Left forelimb (tissue), 1 donor: ENCODE results near the gene LCA5L.
"Not testable (repeated sequence)": the region's sequence is repeated elsewhere in the genome, so short reads cannot be mapped to it uniquely, and the experiment has no call there.

Experiments
- DNase-seq: peaks from one replicate; pipeline ENCODE4 v3.0.0-alpha.2; 2018; ENCODE audit warnings: low spot score

Gene LCA5L

DNA sequence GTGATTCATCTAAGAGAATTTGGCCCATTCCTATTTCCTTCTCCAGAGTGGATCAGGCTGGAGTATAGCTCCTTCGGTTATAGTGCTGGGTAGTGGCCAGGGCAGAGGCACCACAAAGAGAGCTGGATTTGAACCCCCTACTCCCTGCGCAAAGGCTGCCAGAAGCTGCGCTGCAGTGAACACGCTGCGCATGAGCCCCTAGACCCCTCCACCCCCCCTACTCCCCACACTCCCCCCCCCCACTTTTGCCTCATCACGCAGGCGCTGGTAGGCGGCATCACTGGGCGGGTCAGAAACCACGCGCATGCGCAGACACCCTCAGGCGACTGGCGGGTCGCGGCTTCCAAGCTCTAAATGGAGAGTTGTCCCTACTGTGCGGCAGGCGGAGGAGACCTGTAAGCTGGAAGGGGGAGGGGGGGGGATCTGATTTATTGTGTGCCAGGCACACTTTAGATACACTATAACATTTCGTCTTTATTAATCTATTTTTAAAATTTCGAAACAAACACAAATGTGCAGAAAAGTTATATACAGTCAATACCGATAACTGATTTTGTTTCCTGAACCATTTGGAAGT, 58.0 kb downstream of the LCA5L start:
- peak; percentile 94 for DNase-seq

DNA sequence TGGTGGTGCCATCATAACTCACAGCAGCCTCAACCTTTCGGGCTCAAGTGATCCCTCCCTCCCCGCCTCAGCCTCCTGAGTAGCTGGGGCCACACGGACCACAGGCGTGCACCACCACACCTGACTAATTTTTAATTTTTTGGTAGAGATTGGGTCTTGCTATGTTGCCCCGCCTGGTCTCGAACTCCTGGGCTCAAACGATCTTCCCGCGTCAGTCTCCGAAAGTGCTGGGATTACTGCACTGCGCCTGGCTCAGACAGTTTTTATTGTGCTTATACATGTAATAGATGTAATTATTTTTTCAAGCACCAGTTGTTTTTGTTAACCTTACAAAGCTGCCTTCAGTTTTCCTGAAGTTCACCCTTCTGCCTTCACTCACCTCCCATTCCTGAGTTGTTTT, 58.7 kb downstream of the LCA5L start:
- no peak for DNase-seq

DNA sequence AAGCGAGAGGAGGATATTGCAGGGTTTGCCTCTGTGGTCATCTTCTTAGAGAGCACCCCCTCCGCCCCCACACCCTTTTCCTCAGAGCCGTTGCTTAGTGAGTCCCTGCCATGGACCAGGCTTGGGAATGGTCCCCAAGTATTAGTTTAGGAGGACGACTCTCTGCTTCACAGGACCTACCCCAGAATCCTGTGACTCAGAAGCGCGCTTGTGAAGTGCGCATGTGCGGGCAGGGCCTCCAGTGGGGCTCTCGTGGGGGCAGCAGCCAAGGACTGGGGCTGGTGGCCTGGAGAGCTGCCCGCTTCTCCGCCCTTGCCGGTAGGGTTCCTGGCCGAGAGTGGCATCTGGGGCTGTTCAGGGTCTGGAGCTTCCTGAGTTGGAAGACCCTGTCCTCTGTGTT, 59.4 kb downstream of the LCA5L start:
- no peak for DNase-seq

DNA sequence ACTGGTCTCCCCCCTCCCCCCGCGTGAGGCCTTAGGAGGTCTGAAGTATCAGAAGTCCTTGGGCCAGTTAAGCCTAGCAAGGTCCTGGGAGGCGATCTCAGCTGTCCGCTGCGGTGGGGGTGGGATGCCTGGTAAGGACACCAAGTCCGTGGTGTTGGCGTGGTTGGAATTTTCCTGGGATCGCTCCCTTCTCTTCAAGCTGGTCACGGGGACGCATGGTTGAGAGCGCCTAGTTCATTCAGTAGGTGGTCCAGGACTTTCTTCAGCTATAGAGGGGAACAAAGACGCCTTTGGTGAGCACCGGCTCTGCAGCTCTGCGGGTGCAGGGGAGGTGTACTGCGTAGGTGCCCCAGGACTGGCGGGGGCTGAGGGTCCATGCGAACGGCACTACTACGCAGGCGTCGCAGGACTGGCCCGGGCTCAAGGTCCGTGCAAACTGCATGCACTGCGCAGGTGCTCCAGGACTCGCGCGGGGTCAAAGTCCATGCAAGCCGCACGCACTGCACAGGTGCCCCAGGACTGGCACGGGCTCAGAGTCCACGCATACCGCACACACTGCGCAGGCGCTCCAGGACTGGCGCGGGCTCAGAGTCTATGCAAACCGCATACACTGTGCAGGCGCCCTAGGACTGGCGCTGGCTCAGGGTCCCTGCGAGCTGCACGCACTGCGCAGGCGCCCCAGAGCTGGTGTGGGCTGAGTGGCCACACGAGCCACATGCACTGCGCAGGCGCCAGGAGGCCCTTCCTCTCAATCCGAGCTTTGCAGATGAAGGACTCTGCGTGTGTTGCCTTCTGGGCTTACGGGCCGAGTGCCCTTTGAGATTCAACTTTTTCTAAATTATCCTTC, 60.1 kb downstream of the LCA5L start:
- DNase-seq: peak; percentile 82

DNA sequence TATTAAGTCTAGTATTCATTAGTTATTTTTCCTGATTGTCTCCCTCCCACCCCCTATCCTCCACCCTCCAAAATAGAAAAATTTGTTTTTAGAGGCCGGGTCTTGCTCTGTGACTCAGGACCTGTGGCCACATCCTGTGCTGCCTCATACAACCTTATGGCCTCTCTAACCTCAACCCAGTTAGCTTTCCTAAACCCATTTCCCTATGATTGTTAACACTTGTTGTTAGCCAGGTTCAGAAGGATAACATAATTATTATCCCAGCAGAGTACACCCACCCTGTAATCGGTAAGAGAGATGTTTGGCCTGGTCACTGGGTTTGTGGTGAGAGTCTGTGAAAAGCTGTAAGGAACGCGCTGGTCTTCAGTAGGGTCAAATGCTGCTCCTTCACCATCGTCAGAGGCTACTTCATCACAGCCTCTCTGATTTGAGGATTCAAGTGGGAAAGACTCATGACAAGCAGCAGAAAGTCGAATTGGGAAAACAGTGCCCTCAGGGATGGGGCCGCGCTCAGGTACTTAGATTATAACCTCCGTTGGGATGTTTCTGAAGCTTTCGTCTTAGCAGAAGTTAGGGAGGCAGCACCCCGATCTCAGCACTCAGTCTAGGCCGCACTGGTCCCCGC, 60.8 kb downstream of the LCA5L start:
- DNase-seq: no peak

DNA sequence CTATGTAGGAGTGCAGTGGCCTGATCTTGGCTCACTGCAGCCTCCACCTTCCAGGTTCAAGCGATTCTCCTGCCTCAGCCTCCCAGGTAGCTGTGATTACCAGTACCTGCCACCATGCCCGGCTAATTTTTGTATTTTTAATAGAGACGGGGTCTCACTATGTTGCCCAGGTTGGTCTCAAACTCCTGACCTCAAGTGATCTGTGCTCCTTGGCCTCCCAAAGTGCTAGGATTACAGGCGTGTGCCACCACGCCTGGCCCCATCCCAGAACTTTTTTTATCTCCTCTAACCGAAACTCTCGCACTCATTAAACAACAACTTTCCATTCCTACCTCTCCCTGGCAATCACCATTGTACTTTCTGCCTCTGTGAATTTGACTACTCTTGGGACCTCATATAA, 63.5 kb downstream of the LCA5L start:
- not testable (repeated sequence) for DNase-seq

DNA sequence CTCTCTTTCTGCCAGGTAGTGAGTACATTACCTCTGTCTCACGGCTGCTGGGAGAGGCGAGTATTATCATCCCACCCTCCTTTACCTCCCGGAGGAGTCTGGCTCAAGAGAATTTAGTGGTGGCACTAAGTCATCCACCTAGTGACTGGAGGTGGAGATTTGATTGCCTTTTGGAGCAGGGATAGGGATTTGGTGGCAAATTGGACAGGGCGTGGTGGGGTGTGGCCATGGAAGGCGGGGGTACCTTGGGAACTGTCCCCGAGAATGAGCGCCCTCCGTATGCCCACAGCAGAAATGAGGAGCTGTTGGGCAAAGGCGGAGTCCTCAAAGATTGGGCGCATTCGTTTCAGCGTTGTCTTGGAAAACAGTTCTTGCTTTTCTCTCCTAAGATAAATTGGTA, 64.6 kb downstream of the LCA5L start:
- DNase-seq: no peak

DNA sequence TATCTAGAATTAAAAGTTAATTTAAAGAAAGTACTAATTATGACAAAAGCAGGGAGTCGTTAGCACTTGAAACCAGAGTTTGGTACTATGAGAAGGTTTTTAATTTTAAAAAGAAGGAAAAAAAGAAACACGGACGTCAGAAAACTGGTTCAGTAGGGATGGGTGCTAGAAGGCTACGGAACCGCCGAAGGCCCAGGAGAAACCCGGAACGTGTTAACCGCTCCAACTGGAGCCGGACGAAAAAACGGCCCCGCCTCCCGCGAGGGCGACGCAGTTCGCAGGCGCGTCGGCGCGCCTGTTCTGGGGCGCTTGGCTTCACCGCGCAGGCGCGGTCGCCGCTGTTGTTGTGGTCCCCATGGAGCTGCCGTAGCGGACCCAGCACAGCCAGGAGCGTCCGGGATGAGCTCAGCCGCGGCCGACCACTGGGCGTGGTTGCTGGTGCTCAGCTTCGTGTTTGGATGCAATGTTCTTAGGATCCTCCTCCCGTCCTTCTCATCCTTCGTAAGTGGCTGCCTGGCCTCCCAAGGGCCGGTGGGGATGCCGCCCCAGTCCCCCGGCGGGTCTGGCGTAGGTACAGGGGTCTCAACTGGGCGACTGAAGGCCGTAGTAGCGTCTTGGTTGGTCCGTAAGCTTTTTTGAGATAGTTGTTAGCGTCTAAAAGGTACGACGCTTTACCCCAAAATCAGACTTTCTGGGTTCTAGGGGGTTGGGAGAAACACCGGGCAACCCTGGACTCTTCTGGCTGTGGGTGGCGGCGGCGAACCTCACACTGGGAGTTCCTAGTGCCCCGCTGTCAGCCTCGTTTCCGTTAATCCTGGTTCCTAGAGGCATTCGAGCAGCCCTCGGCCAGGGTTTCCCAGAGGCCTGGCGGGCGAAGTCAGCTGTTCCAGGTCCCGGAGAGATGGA, 65.3 kb downstream of the LCA5L start:
- DNase-seq: peak; percentile 93

DNA sequence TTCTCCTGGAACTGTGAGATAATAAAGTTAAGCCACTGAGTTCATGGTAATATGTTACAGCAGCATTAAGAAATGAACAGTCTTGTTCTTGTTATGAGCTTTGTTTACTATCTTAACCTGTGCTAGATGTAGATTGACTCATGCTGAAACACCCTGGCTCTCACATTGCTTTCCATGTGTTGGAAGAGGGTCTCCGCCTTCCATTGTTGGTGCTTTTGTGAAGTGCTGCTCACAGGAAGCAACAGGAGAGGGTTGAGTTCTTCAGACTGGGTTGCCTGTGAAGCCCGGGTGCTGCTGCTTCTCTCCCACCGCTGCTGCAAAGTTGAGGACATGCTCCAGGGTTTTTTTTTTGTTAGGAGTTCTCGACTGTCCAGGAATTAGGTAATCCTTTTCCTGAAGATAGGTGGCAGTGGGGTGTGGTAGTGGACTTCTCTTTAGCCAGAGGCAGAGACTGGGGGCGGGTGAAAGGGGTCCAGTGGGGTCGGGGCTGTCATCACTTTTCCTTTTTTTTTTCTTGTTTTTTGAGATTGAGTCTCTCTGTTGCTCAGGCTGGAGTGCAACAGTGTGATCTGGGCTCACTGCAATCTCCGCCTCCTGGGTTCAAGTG, 68.0 kb downstream of the LCA5L start:
- no peak for DNase-seq

DNA sequence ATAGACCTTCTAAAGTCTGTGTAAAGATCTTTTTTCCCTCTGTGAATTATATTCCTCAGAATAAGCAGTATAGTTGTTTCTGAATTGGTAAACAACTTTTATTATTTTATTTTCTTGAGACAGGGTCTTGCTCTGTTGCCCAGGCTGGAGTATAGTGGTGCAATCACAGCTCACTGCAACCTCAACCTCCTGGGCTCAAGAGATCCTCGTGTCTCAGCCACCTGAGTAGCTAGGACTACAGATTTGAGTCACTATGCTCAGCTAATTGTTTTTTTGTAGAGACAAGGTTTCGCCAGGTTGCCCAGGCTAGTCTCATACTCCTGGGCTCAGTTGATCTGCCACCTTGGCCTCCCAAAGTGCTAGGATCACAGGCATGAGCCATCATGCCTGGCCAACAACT, 70.1 kb downstream of the LCA5L start:
- no peak for DNase-seq

DNA sequence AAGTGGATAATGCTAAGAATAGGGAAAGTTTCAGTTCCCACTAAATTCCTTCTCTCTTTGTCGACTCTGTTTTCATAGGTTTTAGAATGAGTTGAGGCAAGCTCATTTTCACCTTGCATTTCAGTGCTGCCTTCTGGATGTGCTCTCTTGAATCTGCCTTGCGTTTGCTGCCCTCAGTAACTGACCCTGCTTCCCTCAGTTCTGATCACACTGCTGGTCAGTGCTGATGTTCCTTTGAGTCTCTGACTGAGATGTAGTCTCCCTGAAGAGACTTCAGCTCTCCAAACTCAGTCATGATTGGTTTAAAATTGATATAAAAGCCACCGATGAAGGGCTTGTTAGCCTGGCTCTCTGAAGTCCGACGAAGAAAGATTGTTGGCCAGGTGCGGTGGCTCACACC, 71.5 kb downstream of the LCA5L start:
- DNase-seq: no peak

DNA sequence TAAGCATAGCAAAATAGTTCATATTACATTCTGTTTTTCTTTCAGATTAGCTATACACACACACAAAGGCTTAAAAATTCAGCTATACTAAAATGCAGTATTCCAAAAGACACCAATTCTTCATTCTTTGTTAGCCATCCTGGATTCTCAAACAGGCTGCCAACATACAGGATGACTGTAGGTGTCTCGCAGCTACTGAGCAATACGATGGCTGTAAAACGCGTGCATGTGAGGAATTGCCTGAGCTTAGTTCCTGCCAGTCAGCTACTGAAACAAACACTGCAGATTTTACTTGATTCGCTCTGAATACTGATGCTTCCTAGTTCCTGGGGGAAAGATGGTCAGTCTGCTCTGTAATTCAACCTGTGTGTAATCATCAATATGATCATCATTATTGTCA, 71.9 kb downstream of the LCA5L start:
- DNase-seq: no peak

DNA sequence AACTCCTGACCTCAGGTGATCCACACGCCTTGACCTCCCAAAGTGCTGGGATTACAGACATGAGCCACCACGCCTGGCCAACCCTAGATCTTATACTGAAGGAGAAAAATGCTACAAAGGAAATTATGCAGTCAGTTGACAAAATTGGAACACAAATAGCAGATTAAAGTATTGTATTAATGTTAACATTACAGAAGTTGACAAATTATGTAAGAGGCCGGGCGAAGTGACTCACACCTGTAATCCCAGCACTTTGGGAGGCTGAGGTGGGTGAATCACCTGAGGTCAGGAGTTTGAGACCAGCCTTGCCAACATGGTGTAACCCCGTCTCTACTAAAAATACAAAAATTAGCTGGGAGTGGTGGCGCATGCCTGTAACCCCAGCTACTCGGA, 75.7 kb downstream of the LCA5L start:
- not testable (repeated sequence) for DNase-seq

DNA sequence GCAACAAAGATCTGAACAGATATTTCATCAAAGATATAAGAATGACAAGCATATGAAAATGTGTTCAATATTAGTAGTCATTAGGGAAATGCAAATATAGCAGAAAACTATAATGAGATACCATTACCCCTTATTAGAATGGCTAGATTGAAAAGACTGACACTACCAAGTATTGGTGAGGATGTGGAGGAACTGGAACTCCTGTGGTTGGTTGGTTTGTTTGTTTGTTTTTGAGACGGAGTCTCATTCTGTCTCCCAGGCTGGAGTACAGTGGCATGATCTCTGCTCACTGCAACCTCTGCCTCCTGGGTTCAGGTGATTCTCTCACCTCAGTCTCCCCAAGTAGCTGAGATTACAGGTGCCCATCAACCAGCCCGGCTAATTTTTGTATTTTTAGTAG, 77.8 kb downstream of the LCA5L start:
- DNase-seq: no peak

DNA sequence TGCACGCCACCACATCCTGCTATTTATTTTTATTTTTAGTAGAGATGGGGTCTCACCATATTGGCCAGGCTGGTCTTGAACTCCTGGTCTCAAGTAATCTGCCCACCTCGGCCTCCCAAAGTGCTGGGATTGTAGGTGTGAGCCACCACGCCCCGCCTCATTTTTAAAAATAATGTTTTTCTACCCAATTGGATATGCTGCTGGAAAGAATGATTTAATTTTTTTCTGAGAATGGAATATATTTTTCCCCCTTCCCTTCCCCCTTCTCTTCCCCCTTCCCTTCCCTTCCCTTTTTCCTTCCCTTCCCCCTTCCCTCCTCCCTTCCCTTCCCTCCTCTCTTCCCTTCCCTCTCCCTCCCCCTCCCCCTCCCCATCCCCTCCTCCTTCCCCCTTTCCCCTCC, 79.0 kb downstream of the LCA5L start:
- DNase-seq: no peak

DNA sequence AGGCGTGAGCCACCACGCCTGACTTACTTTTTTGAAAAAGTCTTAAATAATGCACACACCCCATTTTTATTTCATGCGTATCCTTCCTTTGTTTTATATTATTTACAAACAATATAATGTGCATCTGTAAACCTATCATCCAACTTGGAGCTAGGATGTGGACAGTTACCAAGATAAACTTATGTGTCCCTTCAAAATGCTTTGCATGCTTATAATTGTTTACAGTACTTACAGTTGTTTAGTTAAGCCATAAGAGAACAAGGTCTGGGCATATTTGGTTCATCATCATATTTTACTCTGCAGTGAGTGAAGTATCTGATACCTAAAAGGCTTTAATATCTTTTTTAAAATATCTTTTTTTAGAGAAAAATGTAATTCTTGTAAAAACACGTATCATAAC, 80.6 kb downstream of the LCA5L start:
- no peak for DNase-seq

DNA sequence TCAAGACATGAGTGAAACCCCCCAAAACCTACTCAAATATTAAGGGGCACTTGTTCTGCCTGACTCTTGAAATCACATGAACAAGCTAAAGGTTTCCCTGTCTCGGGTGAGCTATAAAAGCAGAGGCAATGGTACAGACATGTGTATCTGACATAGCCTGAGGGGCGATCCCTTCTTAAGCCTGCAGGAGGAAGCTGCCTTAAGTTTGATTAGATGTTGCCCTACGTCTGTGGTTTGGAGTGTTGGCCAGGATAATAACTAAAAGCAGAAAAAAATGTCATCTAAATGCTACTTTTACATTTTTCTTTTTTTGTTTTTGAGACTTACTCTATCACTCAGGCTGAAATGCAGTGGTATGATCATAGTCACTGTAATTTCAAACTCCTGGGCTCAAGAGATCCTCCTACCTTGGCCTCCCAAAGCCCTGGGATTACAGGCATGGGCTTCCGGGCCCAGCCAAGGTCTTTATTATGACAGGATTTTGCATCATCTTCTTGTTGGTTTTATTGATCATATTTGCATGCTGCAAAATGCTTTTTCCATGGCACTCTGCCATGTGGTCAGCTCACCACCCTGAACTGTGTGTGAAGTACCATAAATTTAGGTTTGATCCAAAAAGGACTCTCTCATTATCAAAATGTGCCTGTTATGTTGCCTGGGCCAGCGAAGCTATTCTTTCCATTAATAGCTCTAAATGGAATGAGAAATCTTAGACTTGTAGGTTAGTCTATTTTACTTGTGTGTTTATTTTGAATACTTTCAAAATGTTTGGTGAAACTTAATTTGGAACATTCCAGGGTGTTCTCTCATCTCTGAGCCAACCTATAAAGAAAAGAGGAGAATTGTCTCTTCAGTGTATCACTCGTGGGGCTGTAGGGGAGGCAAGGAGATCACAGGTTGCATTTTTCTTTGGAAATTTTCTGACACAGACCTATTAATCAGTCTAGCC, 81.7 kb downstream of the LCA5L start:
- no peak for DNase-seq

DNA sequence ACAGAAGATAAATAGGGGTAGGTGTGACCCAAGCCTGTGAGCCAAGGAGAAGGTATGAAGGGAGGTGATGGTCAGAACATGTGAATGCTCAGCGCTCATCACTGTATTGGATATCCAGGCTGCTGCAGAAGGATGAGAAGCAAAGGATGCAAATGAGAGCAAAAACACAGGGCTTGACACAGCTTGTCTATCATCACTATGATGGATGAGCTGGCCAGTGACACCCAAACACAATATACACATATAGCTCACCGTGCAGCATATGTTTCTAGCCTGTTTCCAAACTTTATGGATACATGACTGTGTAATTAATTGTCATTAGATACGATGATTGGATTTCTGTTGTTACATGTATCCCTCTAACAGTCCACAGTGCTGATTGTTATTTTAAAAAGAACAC, 82.8 kb downstream of the LCA5L start:
- no peak for DNase-seq

DNA sequence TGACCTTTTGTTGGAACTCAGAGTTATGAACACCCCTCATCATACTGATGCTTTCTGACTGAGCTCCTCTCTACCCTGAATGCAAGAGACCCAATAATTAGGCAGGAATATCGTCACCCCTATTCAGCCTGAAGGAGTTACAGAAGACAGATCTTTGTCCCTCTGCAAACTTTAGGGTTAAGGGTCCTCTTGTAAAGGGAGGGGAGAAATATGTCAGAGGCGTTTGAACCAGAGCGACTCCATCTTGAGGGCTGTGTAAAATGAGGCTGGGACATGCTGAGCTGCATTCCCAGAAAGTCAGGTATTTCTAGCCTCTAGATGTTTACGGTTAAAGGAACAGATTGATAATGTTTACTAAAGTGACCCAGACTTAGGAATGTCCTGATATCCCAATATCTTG, 86.2 kb downstream of the LCA5L start:
- DNase-seq: no peak
